NCI-H2227 (cell line): ENCODE measurements around the gene ARL2.
"Not testable (repeated sequence)": the region's sequence is repeated elsewhere in the genome, so short reads cannot be mapped to it uniquely, and the experiment has no call there.

Source experiments
- DNase-seq: peaks from one replicate; lab custom pipeline; 2025; ENCODE audit not compliant: unreplicated experiment; lab: John Stamatoyannopoulos, UW

Gene ARL2

DNA sequence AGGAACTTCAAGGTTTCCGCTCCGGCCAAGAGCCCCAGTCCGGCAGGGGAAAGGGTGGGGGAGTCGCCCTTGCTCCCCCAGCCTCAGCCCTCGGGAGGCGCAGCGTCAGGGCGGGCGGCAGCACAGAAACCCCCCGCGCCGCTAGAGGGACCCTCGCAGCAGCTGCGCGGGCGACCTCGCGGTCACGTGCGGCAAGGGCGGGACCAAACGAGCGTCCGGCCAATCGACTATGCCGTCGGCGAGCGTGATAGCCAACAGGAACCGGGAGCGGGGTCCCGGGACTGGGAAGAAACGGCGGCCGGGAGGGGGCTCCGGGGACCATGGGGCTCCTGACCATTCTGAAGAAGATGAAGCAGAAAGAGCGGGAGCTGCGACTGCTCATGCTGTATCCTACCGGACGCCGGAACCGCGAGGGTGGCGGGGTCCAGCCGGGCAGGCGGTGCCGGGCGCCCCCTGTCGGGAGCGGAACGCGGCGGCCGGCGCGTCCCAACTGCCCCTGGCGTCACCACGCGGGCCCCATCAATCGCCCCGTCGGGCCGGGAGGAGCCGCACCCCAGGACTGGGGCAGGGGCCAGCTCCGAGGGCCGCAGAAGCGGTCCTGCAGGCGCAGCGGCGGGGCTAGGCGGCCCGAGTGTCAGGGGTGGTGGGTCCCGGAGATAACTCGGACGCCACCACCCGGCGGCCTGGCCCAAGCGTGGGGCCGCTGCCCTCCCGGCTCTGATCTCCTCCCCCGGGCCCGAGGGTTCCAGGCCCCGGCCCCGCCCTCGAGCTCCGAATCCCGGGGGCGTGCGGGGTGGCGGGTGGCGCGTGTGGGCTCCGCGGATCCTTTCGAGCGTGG, at the start of gene ARL2:
ARL2 (plus strand) TSS at position 273 of the 838 bp plus-strand sequence; CDS start at position 321, 48 bp downstream.
- DNase-seq, result peak; percentile 96

DNA sequence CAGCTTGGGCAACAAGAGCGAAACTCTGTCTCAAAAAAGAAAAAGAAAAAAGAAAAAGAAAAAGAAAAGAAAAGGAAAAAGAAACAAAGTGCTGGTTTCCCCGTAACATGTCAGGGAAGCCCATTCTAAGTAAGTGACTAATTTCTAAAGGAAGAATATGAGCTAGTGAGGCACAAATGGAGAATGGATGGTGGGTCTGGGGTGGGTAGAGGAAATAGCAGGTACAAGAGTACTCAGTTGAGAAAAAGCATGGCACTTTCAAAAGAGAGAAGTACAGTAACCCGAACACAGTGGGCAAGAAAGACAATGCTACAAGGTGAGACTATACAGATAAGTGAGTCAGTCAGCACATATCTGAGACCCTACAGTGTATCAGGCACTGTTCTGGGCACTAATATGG, 46.6 kb upstream of the ARL2 start:
- DNase-seq, result no peak

- DNase-seq, result peak; percentile 66
These were observed 44.8 kb upstream of the ARL2 start for GRCh38 chr11:64969209-64969608.

GRCh38 chr11:64970731-64971151, 43.2 kb upstream of the ARL2 start:
- no peak for DNase-seq

- DNase-seq, result no peak
These were observed 42.3 kb upstream of the ARL2 start, which contains the start of gene MAJIN for GRCh38 chr11:64971421-64972233. MAJIN (minus strand) TSS chr11:64972108; CDS start chr11:64959405, 12,703 bp downstream.

DNA sequence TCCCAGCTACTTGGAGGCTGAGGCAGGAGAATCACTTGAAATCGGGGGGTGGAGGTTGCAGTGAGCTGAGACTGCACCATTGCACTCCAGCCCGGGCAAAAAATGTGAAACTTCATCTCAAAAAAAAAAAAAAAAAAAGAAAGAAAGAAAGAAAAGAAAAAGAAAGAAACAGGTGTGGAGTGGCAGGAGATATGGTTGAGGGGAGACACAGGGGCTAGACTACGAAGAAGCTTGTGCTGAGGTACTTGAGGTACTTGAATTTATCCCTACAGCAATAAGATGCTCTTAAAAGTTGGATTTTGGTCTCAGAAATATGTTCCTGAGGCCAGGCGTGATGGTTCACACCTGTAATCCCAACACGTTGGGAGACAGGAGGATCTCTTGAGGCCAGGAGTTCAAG, 39.8 kb upstream of the ARL2 start:
- DNase-seq, result no peak

DNA sequence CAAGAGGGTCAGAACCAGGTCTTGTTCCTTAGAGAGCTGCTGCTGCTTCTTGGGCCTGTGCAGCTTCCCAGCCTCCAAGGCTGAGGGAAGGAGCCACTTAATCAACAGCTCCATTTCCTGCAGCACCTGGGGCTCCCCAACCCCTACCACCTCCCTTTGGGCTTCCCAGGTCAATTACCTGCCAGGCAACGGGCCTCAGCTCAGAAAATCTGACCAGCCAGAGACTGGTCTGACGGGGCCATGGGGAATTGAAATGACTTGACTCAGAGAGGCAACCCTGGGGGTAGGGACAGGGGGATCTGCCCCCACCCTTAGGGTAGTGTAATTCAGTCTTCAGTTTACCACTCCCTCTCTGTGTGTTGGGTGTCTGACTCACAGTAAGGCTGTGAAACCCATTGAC, 37.3 kb upstream of the ARL2 start:
- no peak for DNase-seq

GRCh38 chr11:64983339-64983738, 30.6 kb upstream of the ARL2 start:
- not testable (repeated sequence) for DNase-seq

DNA sequence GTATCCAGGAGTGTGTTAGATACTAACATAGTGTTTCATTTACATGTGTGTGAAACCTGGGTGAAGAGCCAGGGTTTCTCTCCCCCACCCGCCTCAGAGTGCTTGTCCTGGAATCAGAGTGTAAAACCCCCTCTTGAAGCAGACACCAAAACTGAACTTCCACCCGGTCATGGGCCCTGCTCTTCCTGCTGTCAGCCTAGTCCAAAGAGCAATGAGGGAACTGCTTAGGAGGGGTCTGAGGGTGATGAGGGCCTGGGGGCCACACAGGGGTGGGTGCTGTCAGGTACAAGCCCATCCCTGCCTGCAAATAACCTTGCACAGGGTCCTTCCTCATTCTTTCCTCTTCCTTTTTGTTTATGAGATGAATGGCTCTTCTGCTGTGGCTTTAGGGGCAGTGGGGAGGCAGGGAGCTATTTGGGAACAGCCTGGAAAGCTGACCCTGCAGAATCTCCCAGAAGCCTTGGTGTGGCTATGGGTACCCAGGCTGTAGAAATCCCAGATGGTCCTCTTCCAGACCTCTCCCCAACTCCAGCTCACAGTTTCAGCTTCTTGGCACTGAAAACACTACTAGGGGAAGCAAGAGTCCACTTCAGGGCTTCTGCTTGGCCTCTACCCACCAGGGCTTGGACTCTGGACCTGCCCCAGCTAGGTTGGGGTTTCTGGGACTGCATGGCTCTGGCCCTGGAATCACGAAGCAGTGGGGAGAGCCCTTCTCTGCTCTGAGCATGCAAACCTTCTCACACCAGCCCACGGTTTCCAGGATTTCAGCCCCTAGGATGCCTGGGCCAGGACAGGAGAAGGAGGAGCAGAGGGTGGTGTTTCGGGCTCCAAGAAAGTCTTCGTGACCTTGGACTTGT, 25.7 kb upstream of the ARL2 start:
- DNase-seq, result no peak

DNA sequence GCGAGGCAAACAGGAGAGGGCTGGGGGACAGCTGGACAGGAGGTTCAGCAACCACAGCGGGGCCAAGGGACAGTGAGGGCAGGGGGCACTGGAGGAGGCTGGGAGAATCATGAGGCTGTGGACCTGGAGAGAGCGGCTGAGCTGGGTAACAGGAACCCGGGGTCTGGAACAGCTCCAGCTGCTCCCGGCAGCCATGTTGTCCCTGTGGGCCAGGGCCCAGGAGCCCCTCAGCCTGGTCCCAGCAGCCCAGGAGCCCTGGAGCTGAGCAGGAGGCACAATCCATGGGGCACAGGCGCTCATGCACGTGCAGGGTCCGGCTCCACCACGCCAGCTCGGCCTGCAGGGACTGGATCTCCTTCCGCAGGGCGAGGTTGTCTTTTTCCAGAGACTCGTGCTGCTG, 24.5 kb upstream of the ARL2 start:
- no peak for DNase-seq

DNA sequence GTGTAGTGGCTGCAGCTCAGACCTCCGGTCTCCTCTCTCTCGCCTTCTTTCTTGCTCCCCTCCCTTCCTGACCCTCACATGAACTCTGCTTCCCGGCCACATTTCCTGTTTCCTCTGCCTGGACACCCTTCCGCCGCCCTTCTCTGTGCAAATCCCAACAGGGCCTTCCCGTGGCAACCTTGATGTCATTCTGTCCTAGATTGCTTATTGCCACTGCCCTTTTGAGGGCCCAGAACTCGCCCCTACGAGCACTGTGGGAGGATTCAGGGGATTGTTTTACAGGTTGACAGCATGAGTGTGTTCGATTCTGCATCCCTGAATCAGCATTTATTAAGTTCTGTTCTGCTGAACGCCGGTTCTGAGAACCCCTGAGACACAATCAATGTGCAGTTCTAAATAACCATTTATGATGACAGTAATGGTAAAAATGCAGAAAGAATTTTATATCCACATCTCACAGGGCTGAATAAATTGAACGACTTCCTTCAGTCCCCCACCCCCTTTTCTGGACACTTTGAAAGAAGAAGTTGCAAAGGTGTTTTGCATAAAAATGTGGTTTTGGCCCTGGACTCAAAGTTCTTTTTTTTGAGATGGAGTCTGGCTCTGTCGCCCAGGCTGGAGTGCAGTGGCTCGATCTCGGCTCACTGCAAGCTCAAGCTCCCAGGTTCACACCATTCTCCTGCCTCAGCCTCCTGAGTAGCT, 23.6 kb upstream of the ARL2 start:
- DNase-seq, result no peak

DNA sequence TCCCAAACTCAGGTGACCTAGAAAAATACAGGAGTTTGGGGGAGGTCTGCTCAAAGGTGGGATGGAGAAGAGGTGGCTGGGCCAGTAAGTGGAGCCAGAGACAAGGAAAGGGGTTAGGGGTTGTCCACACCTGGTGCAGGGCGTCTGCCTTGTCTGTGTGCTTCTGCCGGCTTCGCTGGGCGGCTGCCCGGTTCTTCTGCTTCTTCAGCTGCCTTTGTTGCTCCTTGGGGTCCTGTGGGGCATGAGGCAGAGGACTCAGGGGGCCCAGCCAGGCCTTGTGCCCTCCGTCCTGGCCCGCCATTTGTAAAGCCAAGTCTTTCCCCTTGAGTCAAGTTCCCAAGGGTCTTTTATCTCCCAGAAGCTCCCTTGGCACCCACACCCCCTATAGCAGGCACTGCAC, 19.6 kb upstream of the ARL2 start:
- DNase-seq, result no peak

GRCh38 chr11:64996327-64996709, 17.6 kb upstream of the ARL2 start:
- DNase-seq, result no peak

GRCh38 chr11:64996710-64997380, 17.1 kb upstream of the ARL2 start, which contains the start of gene BATF2:
BATF2 (minus strand) TSS chr11:64996971; CDS start chr11:64996914, 57 bp downstream.
- DNase-seq, result peak; percentile 56

DNA sequence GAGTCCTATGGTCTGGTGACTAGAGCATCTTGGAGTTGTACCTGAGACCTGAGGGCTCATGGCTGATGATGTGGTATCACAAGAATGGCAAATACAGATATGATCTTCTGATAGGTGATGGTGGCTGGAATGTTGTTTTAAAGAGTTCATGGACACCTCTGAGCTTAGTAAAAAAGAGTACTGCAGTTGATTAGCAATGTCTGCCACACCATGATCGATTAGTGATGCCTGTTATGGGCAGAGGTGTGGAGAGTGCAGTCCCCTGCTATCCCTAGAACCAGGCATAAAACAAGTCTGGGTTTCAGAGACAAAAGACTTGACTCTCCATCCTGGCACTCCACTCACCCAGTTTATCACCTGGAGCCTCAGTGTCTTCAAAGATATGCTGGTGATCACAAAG, 15.8 kb upstream of the ARL2 start:
- DNase-seq, result peak; percentile 14

GRCh38 chr11:64998690-64999431, 15.1 kb upstream of the ARL2 start:
- DNase-seq, result no peak

DNA sequence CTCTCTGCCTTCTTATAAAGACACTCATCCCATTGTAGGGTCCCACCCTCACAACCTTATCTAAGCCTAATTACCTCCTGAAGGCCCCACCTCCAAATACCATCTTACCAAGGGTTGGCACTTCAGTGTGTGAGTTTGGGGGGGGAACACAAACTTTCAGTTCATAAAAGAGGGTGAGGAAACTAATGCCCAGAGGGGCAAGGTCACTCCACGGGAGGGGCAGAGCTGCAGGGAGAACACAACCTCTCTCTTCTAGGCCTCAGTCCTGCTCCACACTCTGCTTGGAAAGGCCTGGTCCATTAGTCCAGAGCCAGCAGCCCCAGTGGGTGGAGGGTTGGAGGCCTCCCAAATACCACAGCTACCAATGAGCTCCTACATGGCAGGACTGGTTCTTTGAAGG, 14.5 kb upstream of the ARL2 start:
- no peak for DNase-seq

DNA sequence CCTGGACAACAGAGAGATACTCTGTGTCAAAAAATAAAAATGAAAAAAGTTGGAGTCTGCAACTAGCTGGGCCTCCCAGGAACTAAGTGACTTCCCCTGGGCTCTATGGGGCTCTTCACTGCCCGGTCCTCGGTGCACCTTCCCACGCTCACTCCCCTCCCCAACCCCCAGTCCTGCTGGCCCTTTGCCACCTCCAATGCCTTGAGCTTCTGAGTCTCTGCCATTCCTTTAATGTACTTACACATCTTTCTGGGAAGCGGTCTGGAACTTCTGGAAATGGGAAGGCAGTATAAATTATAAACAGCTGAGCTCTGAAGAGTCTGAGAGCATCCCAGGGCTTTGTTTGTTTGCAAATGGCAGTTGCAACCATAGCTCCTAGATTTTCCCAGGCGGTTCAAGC, 11.3 kb upstream of the ARL2 start:
- no peak for DNase-seq

- DNase-seq, result no peak
These were observed 10.7 kb upstream of the ARL2 start for GRCh38 chr11:65003282-65003681.
